H9 (cell line): ENCODE data around the gene FANK1. TPM values are rescaled to one million over a fixed set of nuclear protein-coding genes. Genes with fewer than 3 reads are reported as not detected.

ENCODE experiments used
- DNase-seq: peaks from one replicate; pipeline ENCODE4 v3.0.0-alpha.2; 2017
- H2AFZ ChIP-seq: one replicate; pipeline ENCODE4 v1.6.1; 2013; ENCODE audit warnings: mild to moderate bottlenecking, low read length, control low read depth, moderate library complexity
- H2AK5ac ChIP-seq: 2 replicates; pipeline ENCODE4 v1.6.1; 2013; ENCODE audit warnings: low read length, control low read depth, mixed read lengths; ENCODE audit not compliant: insufficient read length
- H2BK120ac ChIP-seq: one replicate; pipeline ENCODE4 v1.6.1; 2013; ENCODE audit warnings: low read depth, mild to moderate bottlenecking, low read length, control low read depth, inconsistent platforms; ENCODE audit not compliant: poor library complexity, severe bottlenecking
- H2BK12ac ChIP-seq: 2 replicates; pipeline ENCODE4 v1.6.1; 2013; ENCODE audit warnings: low read length, control low read depth, mixed read lengths, low read depth; ENCODE audit not compliant: insufficient read length
- H2BK15ac ChIP-seq: 2 replicates; pipeline ENCODE4 v1.6.1; 2013; ENCODE audit warnings: low read depth, low read length, control low read depth
- H2BK20ac ChIP-seq: one replicate; pipeline ENCODE4 v1.6.1; 2013; ENCODE audit warnings: low read depth, mild to moderate bottlenecking, low read length, control low read depth, inconsistent platforms; ENCODE audit not compliant: poor library complexity, severe bottlenecking
- H2BK5ac ChIP-seq: 2 replicates; pipeline ENCODE4 v1.6.1; 2013; ENCODE audit warnings: low read length, control low read depth, mixed read lengths; ENCODE audit not compliant: insufficient read length
- H3K14ac ChIP-seq: 2 replicates; pipeline ENCODE4 v1.6.1; 2013; ENCODE audit warnings: low read length, control low read depth; ENCODE audit not compliant: insufficient read depth
- H3K18ac ChIP-seq: 2 replicates; pipeline ENCODE4 v1.6.1; 2013; ENCODE audit warnings: low read depth, mild to moderate bottlenecking, mixed read lengths, low read length, control low read depth; ENCODE audit not compliant: insufficient read length
- H3K23ac ChIP-seq: 2 replicates; pipeline ENCODE4 v1.6.1; 2013; ENCODE audit warnings: low read length, control low read depth, mixed read lengths, low read depth; ENCODE audit not compliant: insufficient read length
- H3K23me2 ChIP-seq: 2 replicates; pipeline ENCODE4 v1.6.1; 2013; ENCODE audit warnings: low read depth, mild to moderate bottlenecking, mixed read lengths, low read length, control low read depth; ENCODE audit not compliant: insufficient read length, poor library complexity, severe bottlenecking
- H3K27ac ChIP-seq: 2 replicates; pipeline ENCODE4 v1.5.1; 2013; ENCODE audit warnings: low read length, control low read depth, mixed read lengths, low read depth; ENCODE audit not compliant: insufficient read length
- H3K27me3 ChIP-seq: 2 replicates; pipeline ENCODE4 v1.6.1; 2013; ENCODE audit warnings: low read length, control low read depth, inconsistent platforms; ENCODE audit not compliant: insufficient read depth
- H3K4ac ChIP-seq: 2 replicates; pipeline ENCODE4 v1.6.1; 2013; ENCODE audit warnings: low read depth, mild to moderate bottlenecking, control low read depth, inconsistent platforms, low read length, moderate library complexity
- H3K4me1 ChIP-seq: 2 replicates; pipeline ENCODE4 v1.6.1; 2013; ENCODE audit warnings: low read length, control low read depth, inconsistent platforms; ENCODE audit not compliant: insufficient read depth
- H3K4me2 ChIP-seq: 2 replicates; pipeline ENCODE4 v1.6.1; 2013; ENCODE audit warnings: low read length, control low read depth, mixed read lengths; ENCODE audit not compliant: insufficient read length, insufficient read depth
- H3K56ac ChIP-seq: 2 replicates; pipeline ENCODE4 v1.6.1; 2013; ENCODE audit warnings: low read depth, mild to moderate bottlenecking, mixed read lengths, low read length, control low read depth; ENCODE audit not compliant: insufficient read length
- H3K79me1 ChIP-seq: 2 replicates; pipeline ENCODE4 v1.6.1; 2013; ENCODE audit warnings: low read depth, mild to moderate bottlenecking, moderate library complexity, low read length, control low read depth, inconsistent platforms; ENCODE audit not compliant: insufficient read depth, poor library complexity, severe bottlenecking
- H3K79me2 ChIP-seq: 2 replicates; pipeline ENCODE4 v1.6.1; 2013; ENCODE audit warnings: low read length, control low read depth, inconsistent platforms; ENCODE audit not compliant: insufficient read depth
- H3K9ac ChIP-seq: 2 replicates; pipeline ENCODE4 v1.6.1; 2013; ENCODE audit warnings: low read length, control low read depth, mixed read lengths; ENCODE audit not compliant: insufficient read length; ENCODE audit errors: extremely low read depth
- H3K9me3 ChIP-seq: one replicate; pipeline ENCODE4 v1.6.1; 2013; ENCODE audit warnings: low read depth, low read length, inconsistent platforms; ENCODE audit not compliant: control insufficient read depth
- H3T11ph ChIP-seq: one replicate; pipeline ENCODE4 v1.6.1; 2013; ENCODE audit warnings: mild to moderate bottlenecking, low read length, control low read depth, inconsistent platforms
- H4K20me1 ChIP-seq: one replicate; pipeline ENCODE4 v1.6.1; 2013; ENCODE audit not compliant: control insufficient read depth, insufficient read length, insufficient read depth
- H4K5ac ChIP-seq: 2 replicates; pipeline ENCODE4 v1.6.1; 2013; ENCODE audit warnings: low read depth, mild to moderate bottlenecking, mixed read lengths, low read length, control low read depth; ENCODE audit not compliant: insufficient read length
- H4K8ac ChIP-seq: replicated peaks from 2 replicates; pipeline ENCODE4 v1.6.1; 2013; ENCODE audit warnings: low read length, control low read depth, mixed read lengths, low read depth; ENCODE audit not compliant: insufficient read length
- H4K91ac ChIP-seq: 2 replicates; pipeline ENCODE4 v1.6.1; 2013; ENCODE audit warnings: low read depth, mild to moderate bottlenecking, moderate library complexity, mixed read lengths, low read length, control low read depth; ENCODE audit not compliant: insufficient read length
- H3K27ac Mint-ChIP-seq, 3 experiments: 2 replicates in 2 of 3; 3 replicates in 1 of 3; pipeline ENCODE4 v1.8.0; 2020 to 2021; ENCODE audit warnings: mixed read lengths in 3 of 3, mild to moderate bottlenecking in 1 of 3, moderate library complexity in 1 of 3
- H3K27me3 Mint-ChIP-seq: 2 replicates; pipeline ENCODE4 v1.8.0; 2021; ENCODE audit warnings: low read depth, mild to moderate bottlenecking, moderate library complexity, mixed read lengths
- H3K36me3 Mint-ChIP-seq, 3 experiments: 2 replicates in 2 of 3; 3 replicates in 1 of 3; pipeline ENCODE4 v1.8.0; 2020 to 2021; ENCODE audit warnings: low read depth in 3 of 3, mixed read lengths in 3 of 3; ENCODE audit not compliant: insufficient read depth in 1 of 3
- H3K4me1 Mint-ChIP-seq, 2 experiments: 2 replicates each; pipeline ENCODE4 v1.8.0; 2020; ENCODE audit warnings: mixed read lengths in 2 of 2
- H3K4me3 Mint-ChIP-seq, 2 experiments: 2 replicates in 1 of 2; 3 replicates in 1 of 2; pipeline ENCODE4 v1.8.0; 2020 to 2021; ENCODE audit warnings: mild to moderate bottlenecking in 2 of 2, mixed read lengths in 2 of 2, moderate library complexity in 1 of 2
- H3K9me3 Mint-ChIP-seq, 2 experiments: 2 replicates in 1 of 2; 3 replicates in 1 of 2; pipeline ENCODE4 v1.8.0; 2020; ENCODE audit warnings: mild to moderate bottlenecking in 2 of 2, mixed read lengths in 2 of 2, moderate library complexity in 1 of 2
- WGBS: extraction: QIAGEN DNeasy Blood & Tissue Kit; methylation state at CpG from one replicate; pipeline ENCODE4 v1.1.7; 2013; ENCODE audit warnings: missing lambda C conversion rate, low lambda C conversion rate, mixed read lengths; ENCODE audit not compliant: insufficient read length; ENCODE audit errors: extremely low coverage; 5-methylcytosine and 5-hydroxymethylcytosine counted together
- total RNA-seq: library from RNA; stranded (reverse); gene quantifications from 2 replicates; pipeline ENCODE4 v1.2.1, GENCODE V29; 2021
- TF ChIP-seq, protein P1 (sequence below): fragments of 200-600 bp; sonication (generic); conservative IDR thresholded peaks from 3 replicates; pipeline ENCODE4 v1.8.0; 2021; ENCODE audit warnings: antibody characterized with exemption, mild to moderate bottlenecking

The FANK1 gene
- total RNA-seq, 1 experiment from 2014 or later, result 0.68 TPM

DNA sequence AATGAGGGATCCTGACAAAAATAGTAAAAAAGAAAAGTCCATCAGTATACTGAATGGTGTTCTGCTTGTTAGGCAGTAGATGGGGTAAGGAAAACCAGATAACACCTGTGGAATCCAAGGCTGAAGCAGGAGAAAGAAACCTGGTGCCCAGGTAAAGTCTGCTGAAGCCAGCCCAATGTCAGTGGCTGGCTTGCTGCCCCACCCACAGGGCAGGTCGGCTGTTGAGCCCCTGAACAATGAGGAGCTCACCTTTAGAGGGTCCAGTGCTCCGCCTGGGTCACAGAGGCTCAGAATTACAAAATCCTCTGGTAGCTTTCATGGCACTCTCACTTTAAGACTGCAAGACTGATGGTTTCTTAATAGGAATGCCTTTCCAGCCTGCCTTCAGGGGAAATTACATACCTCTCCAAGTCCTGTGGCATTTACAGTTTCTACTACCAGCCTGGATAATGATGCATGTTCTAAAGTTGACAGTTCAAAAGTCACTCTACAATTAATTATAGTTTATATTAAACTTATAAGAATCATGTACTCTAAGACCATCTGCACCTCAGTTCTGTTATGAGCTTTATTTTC lies 39.1 kb upstream of the FANK1 start:
- Histone ChIP-seq H3K14ac (no peak overlapping the region), H2BK5ac (no peak overlapping the region), H3K9ac (no peak overlapping the region), H3K23me2 (no peaks in the 10 kb centered on the region), H3K23ac (no peak overlapping the region), H4K20me1 (no peaks in the 10 kb centered on the region), H3T11ph (no peak overlapping the region), H2AK5ac (no peak overlapping the region), H3K27me3 (no peaks in the 10 kb centered on the region), H3K4me1 (no peaks in the 10 kb centered on the region), H2BK20ac (no peak overlapping the region), H4K5ac (no peak overlapping the region), H4K8ac (no peak overlapping the region), H4K91ac (no peak overlapping the region), H3K27ac (no peak overlapping the region), H3K4me2 (no peak overlapping the region), H2BK120ac (no peak overlapping the region), H3K9me3 (no peaks in the 10 kb centered on the region), H2BK15ac (no peak overlapping the region), H3K56ac (no peak overlapping the region), H3K18ac (no peak overlapping the region), H2AFZ (no peak overlapping the region), H2BK12ac (no peak overlapping the region), H3K4ac (no peak overlapping the region), H3K79me1 (no peaks in the 10 kb centered on the region), H3K79me2 (no peaks in the 10 kb centered on the region)
- no peaks in the 10 kb centered on the region for H3K4me1 Mint-ChIP-seq
- no peak overlapping the region for H3K27ac Mint-ChIP-seq
- H3K27me3 Mint-ChIP-seq, result no peaks in the 10 kb centered on the region
- H3K9me3 Mint-ChIP-seq, result no peaks in the 10 kb centered on the region
- TF ChIP-seq, protein P1, sequence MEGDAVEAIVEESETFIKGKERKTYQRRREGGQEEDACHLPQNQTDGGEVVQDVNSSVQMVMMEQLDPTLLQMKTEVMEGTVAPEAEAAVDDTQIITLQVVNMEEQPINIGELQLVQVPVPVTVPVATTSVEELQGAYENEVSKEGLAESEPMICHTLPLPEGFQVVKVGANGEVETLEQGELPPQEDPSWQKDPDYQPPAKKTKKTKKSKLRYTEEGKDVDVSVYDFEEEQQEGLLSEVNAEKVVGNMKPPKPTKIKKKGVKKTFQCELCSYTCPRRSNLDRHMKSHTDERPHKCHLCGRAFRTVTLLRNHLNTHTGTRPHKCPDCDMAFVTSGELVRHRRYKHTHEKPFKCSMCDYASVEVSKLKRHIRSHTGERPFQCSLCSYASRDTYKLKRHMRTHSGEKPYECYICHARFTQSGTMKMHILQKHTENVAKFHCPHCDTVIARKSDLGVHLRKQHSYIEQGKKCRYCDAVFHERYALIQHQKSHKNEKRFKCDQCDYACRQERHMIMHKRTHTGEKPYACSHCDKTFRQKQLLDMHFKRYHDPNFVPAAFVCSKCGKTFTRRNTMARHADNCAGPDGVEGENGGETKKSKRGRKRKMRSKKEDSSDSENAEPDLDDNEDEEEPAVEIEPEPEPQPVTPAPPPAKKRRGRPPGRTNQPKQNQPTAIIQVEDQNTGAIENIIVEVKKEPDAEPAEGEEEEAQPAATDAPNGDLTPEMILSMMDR, result no peak
- H3K4me3 Mint-ChIP-seq, result no peak overlapping the region
- no peak for DNase-seq
- peaks cover 0 to 7% (median 3%) of the 10 kb centered on the region in 3 experiments; a peak in 2 of 7 replicates for H3K36me3 Mint-ChIP-seq
- WGBS, result no CpG with 5 or more reads among the region's 2 CpGs
